ENCODE results near the gene CTRB1. TPM values are rescaled to one million over a fixed set of nuclear protein-coding genes. Genes with fewer than 3 reads are reported as not detected.

The CTRB1 gene
- total RNA-seq, 1 donor: not detected

DNA sequence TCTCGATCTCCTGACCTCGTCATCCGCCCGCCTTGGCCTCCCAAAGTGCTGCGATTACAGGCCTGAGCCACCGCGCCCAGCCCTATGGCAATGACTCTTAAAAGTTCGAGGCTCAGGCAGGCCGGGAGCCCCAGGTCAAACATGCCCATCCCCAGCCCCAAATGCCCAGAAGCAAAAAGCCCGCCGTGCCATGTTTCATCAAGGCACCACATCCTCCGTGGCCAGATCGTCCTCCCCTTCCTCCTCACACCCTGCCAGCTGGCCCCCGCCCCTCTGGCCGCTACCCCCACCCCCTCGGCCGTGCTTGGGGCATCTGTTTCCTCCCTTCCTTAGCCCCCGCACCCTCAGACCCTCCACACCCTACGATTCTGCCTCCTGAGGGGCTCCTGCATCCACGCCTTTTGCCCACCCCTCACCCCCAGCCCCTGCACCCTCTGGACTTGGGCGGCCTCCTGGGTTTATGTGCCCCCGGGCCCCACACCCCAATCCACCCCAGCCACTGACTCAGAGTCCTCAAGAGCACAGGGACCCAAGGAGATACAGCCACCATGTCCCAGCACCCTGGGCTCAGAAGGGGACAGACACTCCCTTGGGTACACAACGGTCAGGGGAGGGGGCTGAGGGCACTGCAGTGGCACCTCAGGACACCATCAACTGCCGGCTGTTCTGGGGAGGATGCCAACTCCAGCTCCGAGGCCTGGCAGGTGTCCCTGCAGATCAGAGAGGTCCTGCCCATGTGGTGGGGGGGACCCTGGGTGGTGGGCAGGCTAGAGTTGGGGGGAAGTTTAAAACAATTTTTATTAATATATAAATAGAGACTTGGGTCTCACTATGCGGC lies 7.1 kb downstream of the CTRB1 start:
- Histone ChIP-seq H3K4me1 (ENCODE audit: insufficient read depth, low read length) (no peaks in the 10 kb centered on the region), H3K27ac (ENCODE audit: low read depth, low read length) (no peak overlapping the region), H3K27me3 (ENCODE audit: insufficient read depth, low read length) (peaks cover 4% of the 10 kb centered on the region), H3K9me3 (ENCODE audit: low read depth, low read length) (no peaks in the 10 kb centered on the region), H2AFZ (ENCODE audit: low read length) (no peak overlapping the region), H3K36me3 (ENCODE audit: insufficient read depth, low read length) (peaks cover 30% of the 10 kb centered on the region), H4K20me1 (ENCODE audit: insufficient read depth, low read length) (peaks cover 48% of the 10 kb centered on the region), H3K79me2 (ENCODE audit: insufficient read depth, low read length) (peaks cover 16% of the 10 kb centered on the region), H3K4me3 (ENCODE audit: insufficient read depth, low read length) (no peak overlapping the region), H3K4me2 (ENCODE audit: insufficient read depth, low read length) (no peak overlapping the region)
- TF ChIP-seq, protein P1, sequence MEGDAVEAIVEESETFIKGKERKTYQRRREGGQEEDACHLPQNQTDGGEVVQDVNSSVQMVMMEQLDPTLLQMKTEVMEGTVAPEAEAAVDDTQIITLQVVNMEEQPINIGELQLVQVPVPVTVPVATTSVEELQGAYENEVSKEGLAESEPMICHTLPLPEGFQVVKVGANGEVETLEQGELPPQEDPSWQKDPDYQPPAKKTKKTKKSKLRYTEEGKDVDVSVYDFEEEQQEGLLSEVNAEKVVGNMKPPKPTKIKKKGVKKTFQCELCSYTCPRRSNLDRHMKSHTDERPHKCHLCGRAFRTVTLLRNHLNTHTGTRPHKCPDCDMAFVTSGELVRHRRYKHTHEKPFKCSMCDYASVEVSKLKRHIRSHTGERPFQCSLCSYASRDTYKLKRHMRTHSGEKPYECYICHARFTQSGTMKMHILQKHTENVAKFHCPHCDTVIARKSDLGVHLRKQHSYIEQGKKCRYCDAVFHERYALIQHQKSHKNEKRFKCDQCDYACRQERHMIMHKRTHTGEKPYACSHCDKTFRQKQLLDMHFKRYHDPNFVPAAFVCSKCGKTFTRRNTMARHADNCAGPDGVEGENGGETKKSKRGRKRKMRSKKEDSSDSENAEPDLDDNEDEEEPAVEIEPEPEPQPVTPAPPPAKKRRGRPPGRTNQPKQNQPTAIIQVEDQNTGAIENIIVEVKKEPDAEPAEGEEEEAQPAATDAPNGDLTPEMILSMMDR (IDR thresholded peaks at IDR 0.05; ENCODE audit: extremely low read depth, low read depth, low read length): no peak
- DNase-seq (ENCODE audit: insufficient read length, low spot score, missing footprints): peak; percentile 87

DNA sequence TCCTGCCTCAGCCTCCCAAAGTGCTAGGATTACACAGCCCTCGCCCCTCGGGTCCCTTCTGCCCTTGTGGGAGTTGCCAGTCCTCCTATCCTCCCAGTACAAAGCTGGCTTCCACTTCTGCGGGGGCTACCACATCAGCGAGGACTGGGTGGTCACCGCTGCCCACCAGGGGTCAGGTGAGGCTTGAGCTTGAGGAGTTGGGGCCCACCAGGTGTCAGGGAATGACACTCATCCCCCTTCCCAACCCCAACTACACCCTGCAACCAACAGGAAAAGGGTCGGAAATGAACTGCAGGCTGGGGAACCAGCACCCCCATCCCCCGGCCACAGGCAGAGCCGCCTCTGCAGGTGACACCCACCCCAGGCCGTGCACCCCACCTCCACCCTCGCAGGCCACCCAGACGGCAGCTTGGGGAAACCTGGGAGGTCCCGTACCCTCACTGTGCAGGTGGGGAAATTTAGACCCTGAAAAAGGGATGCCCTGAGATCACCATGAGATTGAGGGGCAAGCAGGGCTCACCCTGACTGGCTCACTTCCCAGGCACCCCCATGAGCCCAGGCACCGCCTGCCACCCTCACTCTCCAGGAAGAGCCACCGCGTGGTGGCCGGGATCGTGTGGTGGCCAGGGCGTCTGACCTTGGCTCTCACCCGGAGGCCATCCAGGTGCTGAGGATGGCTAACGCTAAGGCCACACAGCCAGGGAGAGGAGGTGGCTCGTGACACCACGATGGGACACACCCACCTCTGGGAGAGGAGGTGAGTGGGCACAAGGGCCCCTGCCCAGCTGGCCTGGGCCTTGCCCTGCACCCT lies 8.0 kb downstream of the CTRB1 start:
- Histone ChIP-seq H3K4me2 (ENCODE audit: insufficient read depth, low read length) (no peak overlapping the region), H3K27me3 (ENCODE audit: insufficient read depth, low read length) (peaks cover 4% of the 10 kb centered on the region), H2AFZ (ENCODE audit: low read length) (no peak overlapping the region)

DNA sequence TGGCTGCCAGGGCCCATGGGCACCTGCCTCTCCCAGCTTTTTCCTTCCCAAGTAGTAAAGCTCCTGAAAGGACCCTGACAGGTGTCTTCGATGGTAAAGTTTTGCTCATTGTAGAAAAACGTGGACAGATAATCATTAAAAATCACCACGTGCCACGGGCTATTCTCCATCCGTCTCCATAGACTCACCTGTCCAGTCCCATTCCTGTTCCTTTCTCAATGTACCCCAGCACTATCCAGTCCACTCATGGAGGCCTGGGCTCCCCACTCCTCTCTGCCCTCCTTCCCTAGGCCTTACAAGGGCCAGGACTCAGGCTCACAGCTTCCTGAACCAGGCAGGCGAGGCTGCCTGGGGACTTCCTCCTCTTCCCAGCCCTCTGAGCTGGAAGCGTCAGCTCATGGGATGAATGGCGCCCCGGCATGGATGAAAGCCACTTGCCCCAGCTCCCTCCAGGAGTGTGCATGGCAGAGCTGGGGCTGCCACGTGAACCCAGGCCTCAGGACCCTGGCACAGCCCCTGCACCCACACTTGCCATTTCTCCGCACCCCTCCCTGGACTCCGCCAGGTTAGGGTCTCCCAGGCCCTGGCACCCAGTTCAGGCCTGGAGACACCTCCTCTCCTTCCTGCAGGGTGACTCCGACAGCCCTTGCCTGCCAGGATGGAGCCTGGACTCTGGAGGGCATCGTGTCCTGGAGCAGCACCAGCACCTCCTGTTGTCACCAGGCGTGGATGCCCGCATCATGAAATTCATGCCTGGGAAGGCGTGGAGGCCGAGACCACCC lies 8.8 kb downstream of the CTRB1 start:
- peak; percentile 76 for DNase-seq (ENCODE audit: insufficient read length, low spot score, missing footprints)
- no peak overlapping the region for H3K4me2 ChIP-seq (ENCODE audit: insufficient read depth, low read length)
- no peak overlapping the region for H3K27ac ChIP-seq (ENCODE audit: low read depth, low read length)
- no peak overlapping the region for H2AFZ ChIP-seq (ENCODE audit: low read length)
- peaks cover 4% of the 10 kb centered on the region for H3K27me3 ChIP-seq (ENCODE audit: insufficient read depth, low read length)
- H3K79me2 ChIP-seq (ENCODE audit: insufficient read depth, low read length): peaks cover 23% of the 10 kb centered on the region
- peaks cover 42% of the 10 kb centered on the region for H3K36me3 ChIP-seq (ENCODE audit: insufficient read depth, low read length)
- peaks cover 48% of the 10 kb centered on the region for H4K20me1 ChIP-seq (ENCODE audit: insufficient read depth, low read length)
- H3K4me3 ChIP-seq (ENCODE audit: insufficient read depth, low read length): no peak overlapping the region
- no peaks in the 10 kb centered on the region for H3K4me1 ChIP-seq (ENCODE audit: insufficient read depth, low read length)
- TF ChIP-seq, protein P1 (IDR thresholded peaks at IDR 0.05; ENCODE audit: extremely low read depth, low read depth, low read length): no peak
- H3K9me3 ChIP-seq (ENCODE audit: low read depth, low read length): no peaks in the 10 kb centered on the region

More for the DNA sequence above, 8.0 kb downstream of the CTRB1 start:
- Histone ChIP-seq H3K36me3 (ENCODE audit: insufficient read depth, low read length) (peaks cover 37% of the 10 kb centered on the region), H3K79me2 (ENCODE audit: insufficient read depth, low read length) (peaks cover 19% of the 10 kb centered on the region), H3K27ac (ENCODE audit: low read depth, low read length) (no peak overlapping the region), H4K20me1 (ENCODE audit: insufficient read depth, low read length) (peaks cover 48% of the 10 kb centered on the region), H3K4me1 (ENCODE audit: insufficient read depth, low read length) (no peaks in the 10 kb centered on the region), H3K9me3 (ENCODE audit: low read depth, low read length) (no peaks in the 10 kb centered on the region), H3K4me3 (ENCODE audit: insufficient read depth, low read length) (no peak overlapping the region)
- TF ChIP-seq, protein P1 (IDR thresholded peaks at IDR 0.05; ENCODE audit: extremely low read depth, low read depth, low read length): no peak
- DNase-seq (ENCODE audit: insufficient read length, low spot score, missing footprints): peak; percentile 64

Data from osteoblast (primary cell).